Occipital lobe (tissue), 2 donors: Measurements from ENCODE around the gene NFXL1. TPM values are rescaled to one million over a fixed set of nuclear protein-coding genes. Genes with fewer than 3 reads are reported as not detected.
"Not testable (repeated sequence)": the region's sequence is repeated elsewhere in the genome, so short reads cannot be mapped to it uniquely, and the experiment has no call there.

ENCODE experiments used
- DNase-seq: peaks from one replicate; lab custom pipeline; 2025; lab: John Stamatoyannopoulos, UW
- total RNA-seq: library from RNA; depleted of rRNA; stranded (reverse); fragments of >200 nt; gene quantifications from one replicate; pipeline ENCODE4 v1.2.3, GENCODE V29; 2014

Gene NFXL1
- 17.5 TPM for total RNA-seq

GRCh38 chr4:47914220-47914925 is at the start of gene NFXL1:
Gene NFXL1 (minus strand): TSS chr4:47914583. CDS start chr4:47914203, 380 bp downstream.
- peak; percentile 96 for DNase-seq

GRCh38 chr4:47954677-47955076 is 40.3 kb upstream of the NFXL1 start:
- DNase-seq = no peak

GRCh38 chr4:47954245-47954644 is 39.9 kb upstream of the NFXL1 start:
- no peak for DNase-seq

GRCh38 chr4:47945930-47946726 is 31.7 kb upstream of the NFXL1 start:
- no peak for DNase-seq

GRCh38 chr4:47942081-47942819 is 27.9 kb upstream of the NFXL1 start:
- no peak for DNase-seq

- no peak for DNase-seq
These were observed 25.1 kb upstream of the NFXL1 start for GRCh38 chr4:47939456-47939855.

- DNase-seq = no peak
These were observed 22.0 kb upstream of the NFXL1 start for GRCh38 chr4:47936336-47936735.

GRCh38 chr4:47933840-47934239 is 19.5 kb upstream of the NFXL1 start:
- DNase-seq = no peak

- DNase-seq = no peak
These were observed 16.8 kb upstream of the NFXL1 start for GRCh38 chr4:47930971-47931804.

GRCh38 chr4:47929682-47930201 is 15.4 kb upstream of the NFXL1 start:
- DNase-seq = no peak

GRCh38 chr4:47926667-47927258 is 12.4 kb upstream of the NFXL1 start:
- peak; percentile 36 for DNase-seq

- not testable (repeated sequence) for DNase-seq
These were observed 8.9 kb upstream of the NFXL1 start for GRCh38 chr4:47923261-47923608.

GRCh38 chr4:47922436-47923260 is 8.3 kb upstream of the NFXL1 start:
- DNase-seq = not testable (repeated sequence)

- DNase-seq = not testable (repeated sequence)
These were observed 2.8 kb upstream of the NFXL1 start for GRCh38 chr4:47917163-47917562.

GRCh38 chr4:47915378-47915777 is 995 bp upstream of the NFXL1 start:
- no peak for DNase-seq

GRCh38 chr4:47914926-47915237 is 499 bp upstream of the NFXL1 start:
- no peak for DNase-seq

GRCh38 chr4:47913861-47914219 is 543 bp downstream of the NFXL1 start:
- DNase-seq = peak; percentile 11

- DNase-seq = no peak
These were observed 1.1 kb downstream of the NFXL1 start for GRCh38 chr4:47913330-47913729.

GRCh38 chr4:47907089-47907646 is 7.2 kb downstream of the NFXL1 start:
- no peak for DNase-seq

- DNase-seq = no peak
These were observed 14.7 kb downstream of the NFXL1 start for GRCh38 chr4:47899639-47900038.
